Adrenal gland (tissue), 5 donors: ENCODE measurements around the gene CREBBP.

Source experiments
- POLR2A ChIP-seq, 2 donors: fragments of 450-650 bp; IDR thresholded peaks; one replicate each; pipeline ENCODE4 v1.6.1; 2017; ENCODE audit warnings: antibody characterized with exemption in 2 of 2, mild to moderate bottlenecking in 2 of 2, moderate library complexity in 1 of 2
- TF ChIP-seq, protein P1 (sequence below), 6 experiments: fragments of 450-650 bp in 4 of 6; fragments of 200-600 bp in 2 of 6; sonication (generic) in 1 of 6; IDR thresholded peaks; 1 replicate in 5 of 6; 2 replicates in 1 of 6; pipeline versions ENCODE4 v1.5.1 to v1.8.0; 2016 to 2021; ENCODE audit warnings: antibody characterized with exemption in 6 of 6, mild to moderate bottlenecking in 2 of 6, moderate library complexity in 1 of 6
- donor health status: DM: no; HTN: no; CAD: no.

DNA sequence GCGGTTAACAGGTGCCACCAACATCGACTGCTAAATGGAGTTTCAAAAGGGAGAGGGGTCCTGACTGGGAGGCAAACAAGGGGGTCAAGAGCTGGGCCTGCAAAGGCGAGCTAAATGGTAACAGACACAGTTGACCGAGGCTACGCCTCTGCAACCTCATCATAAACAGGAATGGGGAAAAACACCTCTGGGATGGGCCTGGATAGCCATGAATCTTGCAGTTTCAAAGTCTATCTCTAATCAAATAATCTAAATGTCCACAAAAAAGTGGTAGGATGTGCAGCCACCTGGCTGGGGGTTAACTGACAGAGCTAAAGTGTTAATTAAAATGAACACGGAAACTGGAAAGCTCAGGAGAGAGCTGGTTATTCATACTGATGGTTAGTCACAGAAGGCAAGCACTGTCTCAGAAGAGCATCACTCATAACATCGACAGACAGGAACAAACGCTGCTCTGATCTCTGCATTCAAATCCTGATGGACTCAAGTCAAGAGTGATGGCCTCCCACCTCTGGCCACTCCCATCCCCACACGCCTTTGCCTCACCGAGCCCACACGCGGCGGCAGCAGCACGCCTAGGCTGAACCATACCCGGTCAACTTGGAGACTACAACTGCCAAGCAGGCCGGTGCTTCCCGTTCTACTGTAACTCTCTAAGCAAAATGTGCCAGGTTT is 56.3 kb downstream of the CREBBP start:
- TF ChIP-seq, protein P1, sequence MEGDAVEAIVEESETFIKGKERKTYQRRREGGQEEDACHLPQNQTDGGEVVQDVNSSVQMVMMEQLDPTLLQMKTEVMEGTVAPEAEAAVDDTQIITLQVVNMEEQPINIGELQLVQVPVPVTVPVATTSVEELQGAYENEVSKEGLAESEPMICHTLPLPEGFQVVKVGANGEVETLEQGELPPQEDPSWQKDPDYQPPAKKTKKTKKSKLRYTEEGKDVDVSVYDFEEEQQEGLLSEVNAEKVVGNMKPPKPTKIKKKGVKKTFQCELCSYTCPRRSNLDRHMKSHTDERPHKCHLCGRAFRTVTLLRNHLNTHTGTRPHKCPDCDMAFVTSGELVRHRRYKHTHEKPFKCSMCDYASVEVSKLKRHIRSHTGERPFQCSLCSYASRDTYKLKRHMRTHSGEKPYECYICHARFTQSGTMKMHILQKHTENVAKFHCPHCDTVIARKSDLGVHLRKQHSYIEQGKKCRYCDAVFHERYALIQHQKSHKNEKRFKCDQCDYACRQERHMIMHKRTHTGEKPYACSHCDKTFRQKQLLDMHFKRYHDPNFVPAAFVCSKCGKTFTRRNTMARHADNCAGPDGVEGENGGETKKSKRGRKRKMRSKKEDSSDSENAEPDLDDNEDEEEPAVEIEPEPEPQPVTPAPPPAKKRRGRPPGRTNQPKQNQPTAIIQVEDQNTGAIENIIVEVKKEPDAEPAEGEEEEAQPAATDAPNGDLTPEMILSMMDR (IDR thresholded peaks at IDR 0.05) = no peak
- TF ChIP-seq POLR2A (IDR thresholded peaks at IDR 0.05) = no peak
